Measurements from ENCODE around the gene NINL.
"Not testable (repeated sequence)": the region's sequence is repeated elsewhere in the genome, so short reads cannot be mapped to it uniquely, and the experiment has no call there.

Gene NINL

DNA sequence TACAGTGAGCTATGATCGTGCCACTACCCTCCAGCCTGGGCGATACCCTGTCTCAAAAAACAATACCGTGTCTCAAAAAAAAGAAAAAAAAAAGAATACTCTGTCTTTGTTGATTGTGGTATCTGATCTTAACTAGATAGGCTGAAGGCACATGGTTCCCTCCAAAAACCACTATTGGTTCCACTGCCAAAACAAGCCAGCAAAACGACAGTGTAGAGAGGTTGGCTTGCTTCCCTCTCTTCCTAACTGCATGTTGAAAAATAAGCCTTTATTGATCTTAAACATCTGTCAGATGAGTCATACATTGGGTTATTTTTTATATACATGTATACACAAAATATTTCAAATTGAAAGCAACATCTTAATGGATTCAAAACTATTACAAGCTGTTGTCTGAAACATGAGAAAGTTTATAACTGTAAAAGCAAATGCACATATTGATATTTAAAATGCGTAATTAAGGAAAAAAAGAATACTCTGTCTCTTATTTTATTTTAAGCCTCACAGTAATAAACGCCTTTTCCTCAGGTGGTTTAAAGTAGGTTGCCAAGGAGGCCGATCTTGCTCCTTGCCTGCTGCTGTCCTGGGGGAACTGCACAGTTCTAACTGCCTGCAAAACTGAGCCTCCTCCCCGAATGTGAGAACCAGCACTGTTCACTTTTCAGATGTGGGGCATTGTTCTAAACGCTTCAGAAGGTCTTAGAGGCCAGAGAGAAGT is 7.0 kb upstream of the NINL start:
- no peak for DNase-seq (ENCODE audit: low spot score)

DNA sequence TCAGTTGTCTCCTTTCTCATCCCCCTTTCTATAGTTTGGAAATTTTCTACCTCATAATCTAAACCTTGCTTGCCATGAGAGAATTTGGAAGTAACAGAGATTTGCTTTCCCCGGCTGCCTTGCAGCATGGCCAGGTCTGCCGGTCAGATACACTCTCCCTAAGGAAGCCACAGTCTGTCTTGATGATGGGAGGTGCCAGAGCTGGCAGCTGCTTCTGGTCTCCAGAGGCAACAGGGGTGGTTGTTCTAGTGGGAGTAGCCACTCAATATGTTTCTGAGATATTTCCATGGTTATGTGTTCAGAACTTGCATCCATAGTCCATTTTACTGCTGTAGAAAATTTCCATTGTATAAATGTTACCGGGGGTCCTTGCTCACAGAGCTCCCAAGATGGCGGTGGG is 5.4 kb upstream of the NINL start:
- not testable (repeated sequence) for DNase-seq (ENCODE audit: low spot score)

DNA sequence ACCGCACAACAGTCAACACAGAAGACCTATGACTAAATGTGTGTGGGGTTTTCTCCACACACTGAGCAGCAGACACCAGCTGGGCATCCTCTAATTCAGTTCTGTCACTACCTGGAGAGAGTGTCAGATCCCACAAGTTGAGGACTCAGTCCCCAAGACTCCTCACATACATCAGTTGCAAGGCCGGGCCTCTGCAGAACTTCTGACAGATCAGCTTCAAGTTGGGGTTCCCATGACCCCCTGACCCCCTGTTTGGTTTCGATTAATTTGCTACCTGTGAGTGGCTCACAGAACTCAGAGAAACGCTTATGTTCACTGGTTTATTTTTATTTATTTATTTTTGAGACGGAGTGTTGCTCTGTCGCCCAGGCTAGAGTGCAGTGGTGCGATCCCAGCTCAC is 3.2 kb upstream of the NINL start:
- no peak for DNase-seq (ENCODE audit: low spot score)

DNA sequence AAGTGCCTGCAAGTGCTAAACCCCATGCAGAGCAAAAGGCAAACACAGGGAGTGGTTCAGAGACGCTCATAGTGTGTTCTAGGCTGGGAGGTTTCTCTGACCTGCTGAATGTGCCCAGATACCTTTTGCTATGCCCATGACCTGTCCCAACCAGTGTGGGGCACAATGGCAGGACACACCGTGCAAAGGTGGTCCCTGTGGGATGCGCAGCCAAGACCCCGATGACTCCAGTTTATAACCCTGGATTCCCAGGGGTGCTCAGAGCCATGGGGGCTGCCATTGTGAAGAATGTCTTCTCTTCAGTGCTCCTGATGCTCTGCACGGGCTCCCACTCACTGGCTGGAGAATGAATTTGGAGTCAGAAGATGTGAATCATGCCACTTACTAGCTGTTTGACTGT is 2.2 kb upstream of the NINL start:
- DNase-seq (ENCODE audit: low spot score), result no peak

GRCh38 chr20:25586877-25587276 is 1.5 kb upstream of the NINL start:
- DNase-seq (ENCODE audit: low spot score), result no peak

DNA sequence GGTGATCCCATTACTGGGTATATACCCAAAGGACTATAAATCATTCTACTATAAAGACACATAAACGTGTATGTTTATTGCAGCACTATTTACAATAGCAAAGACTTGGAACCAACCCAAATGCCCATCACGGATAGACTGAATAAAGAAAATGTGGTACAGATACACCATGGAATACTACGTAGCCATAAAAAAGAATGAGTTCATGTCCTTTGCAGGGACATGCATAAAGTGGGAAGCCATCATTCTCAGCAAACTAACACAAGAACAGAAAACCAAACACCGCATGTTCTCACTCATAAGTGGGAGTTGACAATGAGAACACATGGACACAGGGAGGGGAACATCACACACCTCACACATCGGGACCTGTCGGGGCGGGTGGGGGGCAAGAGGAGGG is 1.7 kb downstream of the NINL start:
- DNase-seq (ENCODE audit: low spot score), result not testable (repeated sequence)

GRCh38 chr20:25580711-25581110 is 4.6 kb downstream of the NINL start:
- no peak for DNase-seq (ENCODE audit: low spot score)

GRCh38 chr20:25579081-25579770 is 6.1 kb downstream of the NINL start:
- DNase-seq (ENCODE audit: low spot score), result no peak

- DNase-seq (ENCODE audit: low spot score), result no peak
These were observed 8.4 kb downstream of the NINL start for GRCh38 chr20:25576783-25577530.

GRCh38 chr20:25574411-25574810 is 10.9 kb downstream of the NINL start:
- no peak for DNase-seq (ENCODE audit: low spot score)

GRCh38 chr20:25573288-25574251 is 11.8 kb downstream of the NINL start:
- no peak for DNase-seq (ENCODE audit: low spot score)

- DNase-seq (ENCODE audit: low spot score), result no peak
These were observed 13.5 kb downstream of the NINL start for GRCh38 chr20:25571817-25572216.

- no peak for DNase-seq (ENCODE audit: low spot score)
These were observed 14.1 kb downstream of the NINL start for GRCh38 chr20:25571240-25571639.

GRCh38 chr20:25570148-25570530 is 15.2 kb downstream of the NINL start:
- DNase-seq (ENCODE audit: low spot score), result no peak

DNA sequence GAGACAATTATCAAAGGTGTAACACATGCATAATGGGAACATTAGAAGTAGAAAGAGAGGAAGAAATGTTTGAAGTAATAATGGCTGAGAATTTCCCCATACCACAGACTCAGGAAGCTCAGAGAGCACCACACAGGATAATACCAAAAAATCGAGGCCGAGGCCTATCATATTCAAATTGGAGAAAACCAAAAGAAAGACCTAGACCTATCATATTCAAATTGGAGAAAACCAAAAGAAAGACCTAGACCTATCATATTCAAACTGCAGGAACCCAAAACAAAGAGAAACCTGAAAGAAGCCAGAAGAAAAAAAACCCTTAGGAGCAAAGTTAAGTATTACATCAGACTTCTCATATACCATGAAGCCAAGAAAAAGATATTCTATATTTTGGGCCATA is 18.0 kb downstream of the NINL start:
- DNase-seq (ENCODE audit: low spot score), result no peak

DNA sequence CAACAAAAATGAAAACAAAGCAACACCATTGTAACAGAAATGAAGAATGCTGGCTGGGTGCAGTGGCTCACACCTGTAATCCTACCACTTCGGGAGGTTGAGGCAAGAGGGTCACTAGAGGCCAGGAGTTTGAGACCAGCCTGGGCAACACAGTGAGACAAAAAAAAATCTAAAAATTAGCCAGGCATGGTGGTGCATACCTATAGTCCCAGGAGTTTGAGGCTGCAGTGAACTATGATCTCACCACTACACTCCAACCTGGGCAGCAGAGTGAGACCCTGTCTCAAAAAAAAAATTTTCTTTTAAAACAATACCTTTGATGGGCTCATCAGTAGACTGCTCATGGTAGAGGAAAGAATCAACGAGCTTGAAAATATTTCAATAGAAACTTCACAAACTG is 18.5 kb downstream of the NINL start:
- no peak for DNase-seq (ENCODE audit: low spot score)

GRCh38 chr20:25565578-25566157 is 19.7 kb downstream of the NINL start:
- DNase-seq (ENCODE audit: low spot score), result no peak

GRCh38 chr20:25563876-25564275 is 21.5 kb downstream of the NINL start:
- DNase-seq (ENCODE audit: low spot score), result no peak

DNA sequence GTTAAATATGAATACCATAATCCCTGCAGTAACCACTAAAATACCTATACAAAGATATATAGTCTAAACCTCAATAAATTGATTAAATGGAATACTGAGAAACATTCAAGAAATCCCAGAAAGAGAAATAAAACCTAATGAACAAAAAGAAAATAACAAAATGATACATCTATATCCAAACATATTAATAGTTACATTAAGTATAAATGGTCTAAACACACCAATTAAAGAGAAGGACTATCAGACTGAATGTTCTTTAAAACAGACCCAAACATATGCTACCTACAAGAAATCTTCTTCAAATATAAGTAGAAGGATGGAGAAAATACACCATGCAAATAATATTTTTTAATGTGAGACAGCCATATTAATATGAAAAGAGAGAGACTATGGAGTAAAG is 22.0 kb downstream of the NINL start:
- DNase-seq (ENCODE audit: low spot score), result no peak

DNA sequence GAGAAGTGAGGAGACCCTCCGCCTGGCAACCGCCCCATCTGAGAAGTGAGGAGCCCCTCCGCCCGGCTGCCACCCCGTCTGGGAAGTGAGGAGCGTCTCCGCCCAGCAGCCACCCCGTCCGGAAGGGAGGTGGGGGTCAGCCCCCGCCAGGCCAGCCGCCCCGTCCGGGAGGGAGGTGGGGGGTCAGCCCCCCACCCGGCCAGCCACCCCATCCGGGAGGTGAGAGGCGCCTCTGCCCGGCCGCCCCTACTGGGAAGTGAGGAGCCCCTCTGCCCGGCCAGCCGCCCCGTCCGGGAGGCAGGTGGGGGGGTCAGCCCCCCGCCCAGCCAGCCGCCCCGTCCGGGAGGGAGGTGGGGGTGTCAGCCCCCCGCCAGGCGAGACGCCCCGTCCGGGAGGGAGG is 23.6 kb downstream of the NINL start:
- DNase-seq (ENCODE audit: low spot score), result not testable (repeated sequence)

- no peak for DNase-seq (ENCODE audit: low spot score)
These were observed 31.5 kb downstream of the NINL start for GRCh38 chr20:25553819-25554296.

All from hematopoietic multipotent progenitor cell treated with erythropoietin and hydrocortisone succinate and interleukin-3 and kit ligand, for 15 days (in vitro differentiated cells).